SK-N-SH treated with all-trans-retinoic acid at 6 μM for 48 hours (cell line): ENCODE data around the gene PSMD10.

ENCODE experiments used
- ARNTL ChIP-seq: fragments of 450-650 bp; formaldehyde crosslinking; IDR thresholded peaks from 2 replicates; pipeline ENCODE4 v1.5.0; 2020; ENCODE audit warnings: low read depth, mild to moderate bottlenecking, moderate library complexity, borderline replicate concordance
- GLIS3 ChIP-seq: fragments of 250-450 bp; sonication (Bioruptor Pico); IDR thresholded peaks from 2 replicates; pipeline ENCODE4 v1.5.0; 2020; ENCODE audit warnings: mild to moderate bottlenecking, moderate library complexity
- ISL1 ChIP-seq: fragments of 250-450 bp; sonication (Bioruptor Pico); IDR thresholded peaks from 2 replicates; pipeline ENCODE4 v2.1.2; 2022; ENCODE audit warnings: mild to moderate bottlenecking, moderate library complexity
- PATZ1 ChIP-seq: fragments of 250-450 bp; sonication (Bioruptor Pico); IDR thresholded peaks from 2 replicates; pipeline ENCODE4 v1.8.0; 2020; ENCODE audit warnings: mild to moderate bottlenecking, moderate library complexity, borderline replicate concordance
- ZC3H10 ChIP-seq: fragments of 250-450 bp; sonication (Bioruptor Pico); IDR thresholded peaks from 2 replicates; pipeline ENCODE4 v1.5.1; 2021; ENCODE audit warnings: mild to moderate bottlenecking, moderate library complexity
- ZFP30 ChIP-seq: fragments of 450-650 bp; formaldehyde crosslinking; IDR thresholded peaks from 2 replicates; pipeline ENCODE4 v1.5.0; 2022; ENCODE audit warnings: mild to moderate bottlenecking, moderate library complexity

DNA sequence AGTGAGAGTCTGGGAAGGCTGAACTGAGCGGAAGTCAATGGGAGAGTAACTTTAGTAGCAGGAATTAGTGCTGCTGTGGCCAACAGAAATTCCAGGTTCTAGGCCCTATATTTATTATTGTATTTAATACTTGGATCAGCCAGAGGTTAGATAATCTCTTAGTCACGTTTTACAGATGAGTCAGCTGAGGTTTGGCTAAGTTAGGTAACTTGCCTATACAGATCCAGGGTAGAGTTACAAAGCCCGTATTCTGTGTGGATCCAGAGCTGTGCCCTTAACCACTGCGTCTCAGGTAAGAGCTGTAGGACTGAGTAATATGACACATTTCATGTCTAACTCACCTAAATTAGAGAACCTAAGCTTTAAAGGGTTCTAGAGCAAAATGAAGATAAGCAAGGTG lies 20.5 kb downstream of the PSMD10 start:
- TF ChIP-seq ZC3H10 (CRISPR knock-in tag) (no peak), PATZ1 (CRISPR knock-in tag) (no peak), GLIS3 (no peak), ARNTL (CRISPR knock-in tag) (no peak), ZFP30 (CRISPR knock-in tag) (no peak), ISL1 (CRISPR knock-in tag) (no peak)
